Measurements from ENCODE around the gene LRRC55. TPM values are rescaled to one million over a fixed set of nuclear protein-coding genes. Genes with fewer than 3 reads are reported as not detected.

LRRC55 gene
- total and polyA plus RNA-seq, 9 donors: 0.05 to 0.48 (median 0.11) TPM; not detected in 2

- WGBS, 3 donors: 0 to 11% (median 3%) methylated on average over 3 of the region's 3 CpGs
- H3K27me3 ChIP-seq: no peaks in the 10 kb centered on the region
- H3K36me3 ChIP-seq: no peaks in the 10 kb centered on the region
- intact Hi-C loops (cut with DNase I): no loop called here
- H3K4me3 ChIP-seq: no peak overlapping the region
- TF ChIP-seq POLR2A (IDR thresholded peaks at IDR 0.05): no peak
- no peak for TF ChIP-seq CTCF (IDR thresholded peaks at IDR 0.05)
- no peak for TF ChIP-seq EP300 (IDR thresholded peaks at IDR 0.05)
- no peaks in the 10 kb centered on the region for H3K9me3 ChIP-seq
- no peak for DNase-seq
- peaks cover 2% of the 10 kb centered on the region for H3K4me1 ChIP-seq (ENCODE audit: insufficient read depth)
- no peak overlapping the region for H3K27ac ChIP-seq
Observed at GRCh38 chr11:57203359-57203758, 21.6 kb downstream of the LRRC55 start.

GRCh38 chr11:57203882-57204480 is 22.2 kb downstream of the LRRC55 start:
- DNase-seq: no peak
- no peak overlapping the region for H3K4me3 ChIP-seq
- H3K27me3 ChIP-seq: no peaks in the 10 kb centered on the region
- no peaks in the 10 kb centered on the region for H3K36me3 ChIP-seq
- no peaks in the 10 kb centered on the region for H3K9me3 ChIP-seq
- intact Hi-C loops (cut with DNase I): no loop called here
- WGBS, 3 donors: 33 to 42% (median 37%) methylated on average over 7 of the region's 7 CpGs
- peaks cover 2% of the 10 kb centered on the region for H3K4me1 ChIP-seq (ENCODE audit: insufficient read depth)
- TF ChIP-seq POLR2A (IDR thresholded peaks at IDR 0.05): no peak
- no peak for TF ChIP-seq EP300 (IDR thresholded peaks at IDR 0.05)
- TF ChIP-seq CTCF (IDR thresholded peaks at IDR 0.05): no peak
- H3K27ac ChIP-seq: no peak overlapping the region

GRCh38 chr11:57205041-57205641 is 23.4 kb downstream of the LRRC55 start:
- Histone ChIP-seq H3K4me1 (ENCODE audit: insufficient read depth) (peaks cover 2% of the 10 kb centered on the region), H3K27me3 (no peaks in the 10 kb centered on the region), H3K27ac (no peak overlapping the region), H3K9me3 (no peaks in the 10 kb centered on the region), H3K4me3 (no peak overlapping the region), H3K36me3 (no peaks in the 10 kb centered on the region)
- TF ChIP-seq POLR2A (IDR thresholded peaks at IDR 0.05): no peak
- no peak for TF ChIP-seq EP300 (IDR thresholded peaks at IDR 0.05)
- no peak for TF ChIP-seq CTCF (IDR thresholded peaks at IDR 0.05)
- DNase-seq: no peak
- 19 to 37% (median 28%) methylated on average over 3 of the region's 3 CpGs for WGBS, 3 donors
- intact Hi-C loops (cut with DNase I): no loop called here

GRCh38 chr11:57207168-57207567 is 25.4 kb downstream of the LRRC55 start:
- WGBS, 3 donors: 79 to 83% (median 83%) methylated on average over 6 of the region's 6 CpGs

More at GRCh38 chr11:57207168-57207567, 25.4 kb downstream of the LRRC55 start:
- Histone ChIP-seq H3K4me3 (no peak overlapping the region), H3K27ac (no peak overlapping the region), H3K9me3 (no peaks in the 10 kb centered on the region), H3K4me1 (ENCODE audit: insufficient read depth) (peaks cover 2% of the 10 kb centered on the region), H3K27me3 (no peaks in the 10 kb centered on the region), H3K36me3 (no peaks in the 10 kb centered on the region)
- intact Hi-C loops (cut with DNase I): no loop called here
- no peak for TF ChIP-seq CTCF (IDR thresholded peaks at IDR 0.05)
- TF ChIP-seq POLR2A (IDR thresholded peaks at IDR 0.05): no peak
- no peak for TF ChIP-seq EP300 (IDR thresholded peaks at IDR 0.05)
- DNase-seq: no peak
